Kasumi-1 (cell line): ENCODE results near the gene GSTK1.
"Not testable (repeated sequence)": the region's sequence is repeated elsewhere in the genome, so short reads cannot be mapped to it uniquely, and the experiment has no call there.

Source experiments
- DNase-seq, 2 experiments: peaks; one replicate each; lab custom pipeline; 2025; lab: John Stamatoyannopoulos, UW

The GSTK1 gene

GRCh38 chr7:143263266-143264195 is at the start of gene GSTK1:
TSS of gene GSTK1 (plus strand) at chr7:143263441. CDS start at chr7:143263514, 73 bp downstream.
- peak; percentile 71 to 72 for DNase-seq

- not testable (repeated sequence) for DNase-seq
Measured at GRCh38 chr7:143213478-143213877, 49.8 kb upstream of the GSTK1 start.

DNA sequence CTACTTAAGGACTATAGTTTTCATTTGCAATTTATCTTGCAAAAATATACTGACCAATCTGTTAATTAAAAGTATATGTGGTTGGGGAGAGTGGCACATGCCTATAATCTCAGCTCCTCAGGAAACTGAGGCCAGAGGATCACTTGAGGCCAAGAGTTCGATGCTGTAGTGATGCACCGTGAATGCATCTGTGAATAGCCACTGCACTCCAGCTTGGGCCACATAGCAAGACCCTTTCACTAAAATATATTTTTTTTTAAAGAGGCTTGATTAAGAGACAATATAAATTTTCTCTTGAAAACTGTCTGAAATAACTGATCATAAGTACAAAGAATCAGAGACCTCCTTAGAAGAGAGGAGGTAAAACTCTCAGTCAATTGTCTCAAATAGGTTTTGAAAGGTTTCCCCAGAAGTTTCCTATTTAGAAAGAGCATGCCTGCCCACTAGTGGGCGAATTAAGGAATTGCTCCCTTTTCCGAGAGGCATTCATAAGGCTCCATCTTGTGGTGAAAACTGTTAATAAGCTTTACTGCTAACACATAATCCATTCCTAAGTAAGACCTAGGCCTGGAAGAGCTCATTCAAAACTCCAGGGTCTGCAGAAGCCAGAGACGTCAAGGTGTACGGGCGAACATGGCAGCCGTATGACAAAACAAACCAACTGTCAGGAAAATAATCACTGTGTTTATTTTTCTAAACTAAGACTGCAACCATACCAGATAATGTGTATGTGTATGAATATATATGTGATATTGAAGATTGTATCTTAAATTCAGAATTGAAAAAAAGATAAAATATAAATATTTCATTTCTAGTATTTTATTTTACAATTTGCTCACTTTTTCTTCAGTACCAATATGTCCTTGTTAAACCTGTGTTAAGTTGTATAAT is 48.2 kb upstream of the GSTK1 start:
- peak; percentile 94 to 96 for DNase-seq

- DNase-seq: no peak
Measured at GRCh38 chr7:143216151-143216550, 47.1 kb upstream of the GSTK1 start.

GRCh38 chr7:143216686-143217085 is 46.6 kb upstream of the GSTK1 start:
- no peak for DNase-seq

- DNase-seq: no peak
Measured at GRCh38 chr7:143217806-143218205, 45.4 kb upstream of the GSTK1 start.

DNA sequence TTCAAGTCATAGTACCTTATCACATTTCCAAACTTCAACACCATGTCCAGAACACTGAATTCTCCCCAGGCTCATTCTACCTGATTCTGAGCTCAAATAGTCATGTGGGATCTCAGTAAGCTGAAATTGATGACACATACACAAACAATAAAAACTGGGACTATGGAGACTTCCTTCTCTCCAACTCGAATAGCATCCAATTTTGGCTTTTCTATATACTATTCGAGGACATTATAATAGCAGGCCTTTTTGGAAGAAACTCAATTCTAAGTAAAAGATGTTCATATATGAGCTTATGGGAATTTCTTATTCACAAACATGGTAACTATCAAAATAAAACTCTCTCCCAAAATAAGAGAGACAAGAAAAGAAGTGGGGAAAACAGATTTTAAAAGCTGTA is 42.0 kb upstream of the GSTK1 start:
- DNase-seq: no peak

DNA sequence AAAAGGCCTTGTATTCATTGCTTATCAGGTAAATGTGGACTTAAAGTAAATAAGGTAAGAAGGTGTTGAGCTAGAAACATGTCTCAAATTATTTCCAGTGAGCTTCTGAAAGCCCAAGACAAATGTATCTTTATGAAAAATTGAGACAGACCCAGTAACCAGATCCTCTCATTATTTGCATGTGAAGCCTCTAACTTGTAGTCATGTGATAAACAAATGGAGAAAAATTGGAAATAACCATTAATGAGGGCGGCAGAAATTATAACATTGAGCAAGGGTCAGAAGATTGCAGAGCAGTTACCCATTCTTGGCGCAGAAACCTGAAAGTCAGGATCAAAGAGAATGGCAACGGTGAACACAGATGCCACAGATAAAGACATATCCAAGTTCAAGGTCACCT is 41.5 kb upstream of the GSTK1 start, which contains the start of gene TAS2R40:
TAS2R40 (plus strand) TSS at position 301 of the 400 bp plus-strand sequence; CDS start at position 343, 42 bp downstream.
- DNase-seq: no peak

GRCh38 chr7:143222782-143223181 is 40.5 kb upstream of the GSTK1 start:
- peak in 1 of 2 experiments; percentile 10 for DNase-seq

DNA sequence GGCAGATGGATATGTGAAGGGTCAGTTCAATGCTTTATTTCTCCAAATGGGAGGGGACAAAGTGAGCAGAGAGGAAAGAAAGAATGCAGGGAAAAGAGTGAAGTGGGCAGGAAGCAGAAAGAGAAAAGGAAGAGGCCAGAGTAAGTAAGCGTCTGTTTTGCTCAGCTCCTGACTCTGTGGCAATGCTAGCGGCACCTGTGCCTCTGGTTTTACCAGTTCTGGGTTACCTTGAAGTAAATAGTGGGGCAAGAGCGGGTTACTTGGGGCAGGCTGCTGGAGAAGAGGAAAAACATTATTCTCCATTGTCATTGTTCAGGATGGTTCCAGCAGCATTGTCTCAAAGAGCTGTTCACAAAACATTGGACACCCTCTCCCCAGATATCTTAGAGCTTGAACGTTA is 39.5 kb upstream of the GSTK1 start:
- no peak for DNase-seq

DNA sequence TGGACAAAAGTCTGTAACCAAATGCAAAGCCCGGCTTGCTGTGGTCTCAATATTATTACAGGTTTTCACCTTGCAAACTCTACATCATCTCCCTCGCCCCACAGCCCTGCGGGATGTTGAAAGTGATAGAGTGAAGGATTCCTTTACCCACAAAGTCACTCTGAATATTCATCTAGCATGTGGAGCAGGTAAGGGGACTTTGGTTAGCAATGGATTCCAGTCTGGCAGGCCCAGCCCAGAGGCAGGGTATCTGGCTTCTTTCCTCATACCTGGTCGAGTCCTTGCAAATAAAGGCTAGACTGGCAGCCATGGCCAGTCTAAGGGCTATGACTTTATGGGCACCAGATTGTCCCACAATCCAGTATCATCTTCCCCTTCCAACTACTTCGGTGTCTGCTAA is 38.2 kb upstream of the GSTK1 start:
- DNase-seq: no peak

GRCh38 chr7:143227806-143228205 is 35.4 kb upstream of the GSTK1 start:
- DNase-seq: no peak

GRCh38 chr7:143229054-143229790 is 34.0 kb upstream of the GSTK1 start:
- no peak for DNase-seq

GRCh38 chr7:143230602-143231457 is 32.4 kb upstream of the GSTK1 start:
- DNase-seq: no peak

DNA sequence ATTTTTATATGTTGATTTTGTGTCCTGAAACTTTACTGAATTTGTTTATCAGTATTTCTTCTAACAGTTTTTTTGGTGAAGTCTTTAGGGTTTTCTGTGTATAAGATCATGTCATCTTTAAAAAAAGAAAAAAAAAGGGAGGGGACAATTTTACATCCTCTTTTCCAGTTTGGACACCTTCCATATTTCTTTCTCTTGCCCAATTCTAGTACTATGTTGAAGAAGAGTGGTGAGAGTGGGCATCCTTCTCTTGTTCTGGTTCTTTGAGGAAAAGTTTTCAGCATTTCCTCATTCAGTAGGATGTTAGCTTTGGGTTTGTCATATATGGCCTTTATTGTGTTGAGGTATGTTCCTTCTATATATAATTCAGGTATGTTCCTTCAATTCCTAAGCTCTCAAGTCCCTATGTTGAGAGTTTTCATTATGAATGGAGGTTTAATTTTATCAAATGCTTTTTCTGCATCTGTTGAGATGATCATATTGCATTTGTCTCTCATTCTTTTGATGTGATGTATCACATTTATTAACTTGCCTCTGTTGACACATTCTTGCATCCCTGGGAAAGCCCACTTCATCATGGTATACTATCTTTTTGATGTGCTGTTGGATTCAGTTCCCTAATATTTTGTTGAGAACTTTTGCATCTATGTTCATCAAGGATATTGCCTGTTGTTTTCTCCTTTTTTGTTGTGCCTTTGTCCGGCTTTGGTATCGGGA is 29.3 kb upstream of the GSTK1 start:
- no peak for DNase-seq

DNA sequence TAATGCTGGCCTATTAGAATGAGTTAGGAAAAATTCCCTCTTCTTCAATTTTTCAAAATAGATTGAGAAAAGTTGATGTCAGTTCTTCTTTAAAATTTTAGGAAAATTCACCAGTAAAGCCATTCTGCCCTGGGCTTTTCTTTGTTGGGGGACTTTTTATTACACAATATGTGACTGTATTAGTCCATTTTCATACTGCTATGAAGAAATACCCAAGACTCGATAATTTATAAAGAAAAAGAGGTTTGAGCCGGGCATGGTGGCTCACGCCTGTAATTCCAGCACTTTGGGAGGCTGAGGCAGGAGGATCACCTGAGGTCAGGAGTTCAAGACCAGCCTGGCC is 28.7 kb upstream of the GSTK1 start:
- no peak for DNase-seq

GRCh38 chr7:143235561-143235960 is 27.7 kb upstream of the GSTK1 start:
- DNase-seq: no peak

- DNase-seq: no peak
Measured at GRCh38 chr7:143236408-143236990, 26.7 kb upstream of the GSTK1 start.

- no peak for DNase-seq
Measured at GRCh38 chr7:143237366-143237765, 25.9 kb upstream of the GSTK1 start.
